ENCODE results near the gene STK39. TPM values are rescaled to one million over a fixed set of nuclear protein-coding genes. Genes with fewer than 3 reads are reported as not detected.

The STK39 gene
- total RNA-seq, 2 experiments from 2014 or later = 7.9 to 9.5 TPM

GRCh38 chr2:168159754-168160585 is 87.4 kb downstream of the STK39 start:
- H3K4me3 Mint-ChIP-seq = no peak overlapping the region
- ATAC-seq (ENCODE audit: poor library complexity) (no peak), DNase-seq (no peak)
- intact Hi-C loops (cut with DNase I, micrococcal nuclease) = no loop called here
- H3K9me3 Mint-ChIP-seq = no peaks in the 10 kb centered on the region
- TF ChIP-seq CTCF (IDR thresholded peaks at IDR 0.05) = no peak
- Histone ChIP-seq H3K4me1 (ENCODE audit: insufficient read depth, low read length) (no peaks in the 10 kb centered on the region), H3K4me3 (ENCODE audit: low read length) (no peak overlapping the region), H3K27ac (ENCODE audit: low read depth in 1 of 2, low read length in 2 of 2) (no peak overlapping the region), H3K36me3 (ENCODE audit: insufficient read depth, low read length) (peaks cover 28% of the 10 kb centered on the region), H3K27me3 (ENCODE audit: control insufficient read depth in 1 of 2, insufficient read depth in 2 of 2, low read length in 2 of 2) (no peaks in the 10 kb centered on the region), H3K9me3 (ENCODE audit: control insufficient read depth in 1 of 2, insufficient read depth in 1 of 2, low read length in 2 of 2) (no peaks in the 10 kb centered on the region)
- no peak overlapping the region for H3K27ac Mint-ChIP-seq
- peaks cover 23% of the 10 kb centered on the region for H3K4me1 Mint-ChIP-seq (ENCODE audit: low read depth)
- ChIA-PET CTCF (interaction anchor here (0.7 to 1.0 kb wide), 2 partner anchors 16 to 358 kb away, joined by 3 to 5 read pairs; no protein-coding TSS in a partner anchor), POLR2A (no interaction called here)
- peaks cover 64% of the 10 kb centered on the region for H3K36me3 Mint-ChIP-seq (ENCODE audit: low read depth)
- no peaks in the 10 kb centered on the region for H3K27me3 Mint-ChIP-seq

GRCh38 chr2:168158586-168158985 is 88.8 kb downstream of the STK39 start:
- no peaks in the 10 kb centered on the region for H3K4me1 ChIP-seq (ENCODE audit: insufficient read depth, low read length)
- DNase-seq (no peak), ATAC-seq (ENCODE audit: poor library complexity) (no peak)
- intact Hi-C loops (cut with DNase I, micrococcal nuclease) = no loop called here
- no peak overlapping the region for H3K4me3 ChIP-seq (ENCODE audit: low read length)
- H3K36me3 Mint-ChIP-seq (ENCODE audit: low read depth) = peaks cover 65% of the 10 kb centered on the region
- no peaks in the 10 kb centered on the region for H3K9me3 ChIP-seq (ENCODE audit: control insufficient read depth in 1 of 2, insufficient read depth in 1 of 2, low read length in 2 of 2)
- H3K4me3 Mint-ChIP-seq = no peak overlapping the region
- peaks cover 16% of the 10 kb centered on the region for H3K4me1 Mint-ChIP-seq (ENCODE audit: low read depth)
- H3K27ac ChIP-seq (ENCODE audit: low read depth in 1 of 2, low read length in 2 of 2) = no peak overlapping the region
- ChIA-PET POLR2A (no interaction called here), CTCF (no interaction called here)
- H3K27me3 ChIP-seq (ENCODE audit: control insufficient read depth in 1 of 2, insufficient read depth in 2 of 2, low read length in 2 of 2) = no peaks in the 10 kb centered on the region
- no peaks in the 10 kb centered on the region for H3K9me3 Mint-ChIP-seq
- H3K27me3 Mint-ChIP-seq = no peaks in the 10 kb centered on the region
- H3K36me3 ChIP-seq (ENCODE audit: insufficient read depth, low read length) = peaks cover 27% of the 10 kb centered on the region
- TF ChIP-seq CTCF (IDR thresholded peaks at IDR 0.05) = no peak
- H3K27ac Mint-ChIP-seq = no peak overlapping the region

GRCh38 chr2:168157926-168158325 is 89.5 kb downstream of the STK39 start:
- H3K9me3 Mint-ChIP-seq = no peaks in the 10 kb centered on the region
- Histone ChIP-seq H3K4me1 (ENCODE audit: insufficient read depth, low read length) (no peaks in the 10 kb centered on the region), H3K36me3 (ENCODE audit: insufficient read depth, low read length) (peaks cover 21% of the 10 kb centered on the region), H3K27me3 (ENCODE audit: control insufficient read depth in 1 of 2, insufficient read depth in 2 of 2, low read length in 2 of 2) (no peaks in the 10 kb centered on the region), H3K4me3 (ENCODE audit: low read length) (no peak overlapping the region), H3K9me3 (ENCODE audit: control insufficient read depth in 1 of 2, insufficient read depth in 1 of 2, low read length in 2 of 2) (no peaks in the 10 kb centered on the region), H3K27ac (ENCODE audit: low read depth in 1 of 2, low read length in 2 of 2) (no peak overlapping the region)
- peaks cover 9% of the 10 kb centered on the region for H3K4me1 Mint-ChIP-seq (ENCODE audit: low read depth)
- H3K4me3 Mint-ChIP-seq = no peak overlapping the region
- TF ChIP-seq CTCF (IDR thresholded peaks at IDR 0.05) = no peak
- CTCF ChIA-PET = no interaction called here
- no peaks in the 10 kb centered on the region for H3K27me3 Mint-ChIP-seq
- H3K36me3 Mint-ChIP-seq (ENCODE audit: low read depth) = peaks cover 64% of the 10 kb centered on the region
- ATAC-seq (ENCODE audit: poor library complexity) (no peak), DNase-seq (no peak)
- POLR2A ChIA-PET = no interaction called here
- intact Hi-C loops (cut with DNase I, micrococcal nuclease) = no loop called here
- no peak overlapping the region for H3K27ac Mint-ChIP-seq
